RWPE1 (cell line): ENCODE data around the gene ATP2B1.

Experiments used
- CTCF ChIA-PET: fragments of 350-600 bp; sonication (Branson Sonifier 250); formaldehyde crosslinking; extraction: SDS; loops from one replicate; lab custom pipeline; 2021; lab: Yijun Ruan, JAX
- POLR2A ChIA-PET: fragments of 400-600 bp; formaldehyde crosslinking; extraction: SDS; loops from one replicate; lab custom pipeline; 2020; ENCODE audit warnings: antibody characterized with exemption; ENCODE audit not compliant: low non-redundant PET; lab: Yijun Ruan, JAX
- DNase-seq: peaks from one replicate; pipeline ENCODE4 v3.0.0; 2012; ENCODE audit warnings: low spot score
- H3K27ac ChIP-seq: fragments of 450-650 bp; 2 replicates; pipeline ENCODE4 v1.5.1; 2017
- CTCF ChIP-seq: fragments of 450-650 bp; conservative IDR thresholded peaks from 2 replicates; pipeline ENCODE4 v1.5.1; 2017; ENCODE audit warnings: low read depth, mild to moderate bottlenecking

Gene ATP2B1

DNA sequence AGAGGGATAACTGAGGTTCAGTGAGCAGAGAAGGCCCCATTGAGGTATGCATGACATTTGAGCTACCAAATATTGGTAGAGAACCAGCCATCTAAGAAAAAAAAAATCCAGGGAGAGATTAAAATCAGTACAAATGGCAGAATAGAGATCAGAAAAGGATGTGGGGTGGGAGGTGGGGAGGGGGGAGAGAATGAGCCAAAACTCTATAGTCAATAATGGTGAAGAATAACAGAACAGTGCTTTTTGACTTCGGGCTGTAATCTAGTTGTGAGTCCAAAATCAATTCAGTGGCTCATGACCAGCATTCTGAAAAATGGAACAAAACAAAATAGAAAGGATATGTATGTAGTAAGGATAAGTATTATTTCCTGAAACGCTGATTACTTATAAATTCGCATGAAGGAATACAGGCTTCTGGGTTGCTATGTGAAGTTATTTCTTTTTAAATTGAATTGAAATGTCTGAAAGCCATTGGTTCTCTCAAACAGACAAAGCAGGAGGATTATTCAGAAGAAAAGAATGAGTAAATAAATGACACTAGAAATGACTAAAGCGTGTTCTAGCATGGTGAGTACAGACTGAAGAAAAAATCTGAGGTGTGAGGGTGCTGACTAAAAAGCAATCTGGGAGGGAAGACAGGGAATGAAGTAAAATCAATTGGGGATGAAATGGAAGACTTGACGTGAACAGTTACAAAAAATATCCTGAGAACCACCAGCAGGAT lies 72.4 kb downstream of the ATP2B1 start:
- H3K27ac ChIP-seq: no peak overlapping the region
- POLR2A ChIA-PET: no interaction called here
- peak; percentile 53 for DNase-seq
- TF ChIP-seq CTCF: no peak
- CTCF ChIA-PET: no interaction called here

- TF ChIP-seq CTCF: no peak
- no peak for DNase-seq
- POLR2A ChIA-PET: no interaction called here
- CTCF ChIA-PET: no interaction called here
- H3K27ac ChIP-seq: no peak overlapping the region
Measured at GRCh38 chr12:89634508-89634907, 74.1 kb downstream of the ATP2B1 start.

DNA sequence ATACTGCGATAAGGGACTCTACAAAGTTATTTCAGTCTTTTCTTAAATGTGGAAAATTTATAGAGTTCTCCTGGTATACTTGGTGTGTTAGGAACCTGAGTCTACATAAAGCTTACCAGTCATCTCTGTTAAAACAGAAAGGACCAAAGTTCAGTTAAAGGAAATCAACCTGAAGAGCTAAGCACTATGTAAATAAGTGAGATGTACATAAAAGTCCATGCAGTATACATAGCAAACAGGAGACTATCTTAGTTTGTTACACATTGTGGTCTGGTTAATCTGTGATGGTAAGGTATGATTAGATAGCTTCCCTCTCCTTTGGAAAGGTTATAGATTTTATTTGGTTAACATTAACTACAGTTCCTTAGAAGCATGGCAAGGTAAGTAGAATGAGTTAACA lies 75.9 kb downstream of the ATP2B1 start:
- no peak overlapping the region for H3K27ac ChIP-seq
- ChIA-PET CTCF (no interaction called here), POLR2A (no interaction called here)
- TF ChIP-seq CTCF: no peak
- DNase-seq: no peak

- no peak overlapping the region for H3K27ac ChIP-seq
- DNase-seq: no peak
- ChIA-PET CTCF (interaction anchor here (0.6 kb wide), 1 partner anchor 399 kb away, joined by 3 read pairs; no protein-coding TSS in a partner anchor), POLR2A (no interaction called here)
- TF ChIP-seq CTCF: no peak
Measured at GRCh38 chr12:89622115-89622514, 86.5 kb downstream of the ATP2B1 start.

DNA sequence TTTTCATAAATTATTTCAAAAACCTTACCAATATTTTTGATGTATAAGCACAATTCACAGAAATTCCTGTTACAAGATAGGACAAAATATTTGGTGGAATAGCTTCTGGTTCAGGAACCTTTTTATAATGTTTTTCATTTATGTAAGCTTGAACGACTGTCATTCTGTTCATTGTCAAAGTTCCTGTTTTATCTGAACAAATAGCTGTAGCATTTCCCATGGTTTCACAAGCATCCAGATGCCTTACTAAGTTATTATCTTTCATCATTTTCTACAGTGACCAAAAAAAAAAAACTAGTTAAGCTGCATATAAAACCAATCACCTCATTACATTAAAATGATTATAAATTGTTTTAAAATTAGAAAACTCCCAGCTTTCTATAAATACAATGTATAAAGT lies 87.1 kb downstream of the ATP2B1 start:
- TF ChIP-seq CTCF: no peak
- ChIA-PET POLR2A (no interaction called here), CTCF (no interaction called here)
- no peak for DNase-seq
- H3K27ac ChIP-seq: no peak overlapping the region

GRCh38 chr12:89619764-89620163 lies 88.9 kb downstream of the ATP2B1 start:
- ChIA-PET CTCF (no interaction called here), POLR2A (no interaction called here)
- H3K27ac ChIP-seq: no peak overlapping the region
- DNase-seq: no peak
- TF ChIP-seq CTCF: no peak
